Tibial artery (tissue), 4 donors: Measurements from ENCODE around the gene XBP1.
"Not testable (repeated sequence)": the region's sequence is repeated elsewhere in the genome, so short reads cannot be mapped to it uniquely, and the experiment has no call there.

Experiments used
- DNase-seq, 2 donors: peaks; one replicate each; pipeline ENCODE4 v3.0.0-alpha.2; 2019
- H3K27ac ChIP-seq, 2 donors: fragments of 200-600 bp; sonication (generic) in 1 of 2; 1 replicate in 1 of 2; 2 replicates in 1 of 2; pipeline ENCODE4 v1.5.1; 2018 to 2019; ENCODE audit warnings: mild to moderate bottlenecking in 1 of 2
- H3K27me3 ChIP-seq, 2 donors: fragments of 200-600 bp; sonication (generic) in 1 of 2; one replicate each; pipeline versions ENCODE4 v1.5.1 to v1.6.0; 2016 to 2019
- H3K36me3 ChIP-seq, 3 donors: fragments of 200-600 bp; sonication (generic) in 2 of 3; one replicate each; pipeline ENCODE4 v1.5.1; 2016 to 2019; ENCODE audit warnings: mild to moderate bottlenecking in 2 of 3
- H3K4me1 ChIP-seq, 4 donors: fragments of 200-600 bp; sonication (generic) in 2 of 4; 1 replicate in 3 of 4; 2 replicates in 1 of 4; pipeline ENCODE4 v1.5.1; 2016 to 2019
- H3K4me3 ChIP-seq, 2 donors: fragments of 200-600 bp; sonication (generic) in 1 of 2; 1 replicate in 1 of 2; 2 replicates in 1 of 2; pipeline ENCODE4 v1.5.1; 2018 to 2019; ENCODE audit warnings: mild to moderate bottlenecking in 2 of 2
- H3K9me3 ChIP-seq, 3 donors: fragments of 200-600 bp; sonication (generic) in 1 of 3; one replicate each; pipeline ENCODE4 v1.5.1; 2016 to 2019
- CTCF ChIP-seq, 2 experiments: fragments of 200-600 bp in 1 of 2; fragments of 450-650 bp in 1 of 2; IDR thresholded peaks; one replicate each; pipeline ENCODE4 v1.5.1; 2017 to 2019; ENCODE audit warnings: antibody characterized with exemption in 2 of 2, mild to moderate bottlenecking in 1 of 2, moderate library complexity in 1 of 2
- intact Hi-C: fragments of 100-400 bp; cut with DNase I; formaldehyde crosslinking; loops from one replicate; pipeline ENCODE4 v1.15.0; 2023; ENCODE audit warnings: low total_unique reads

The XBP1 gene

GRCh38 chr22:28830441-28830840, 30.1 kb upstream of the XBP1 start:
- intact Hi-C loops, result loop anchor here (2.0 to 10.0 kb wide), 2 partner anchors 230 to 776 kb away; no protein-coding TSS in a partner anchor
- Histone ChIP-seq H3K4me1 (peaks cover 0 to 8% (median 3%) of the 10 kb centered on the region in 4 donors), H3K36me3 (no peaks in the 10 kb centered on the region), H3K4me3 (no peak overlapping the region), H3K27me3 (no peaks in the 10 kb centered on the region), H3K9me3 (no peaks in the 10 kb centered on the region), H3K27ac (no peak overlapping the region)
- TF ChIP-seq CTCF (IDR thresholded peaks at IDR 0.05), result no peak
- DNase-seq, result no peak

GRCh38 chr22:28829358-28830181, 29.2 kb upstream of the XBP1 start:
- TF ChIP-seq CTCF (IDR thresholded peaks at IDR 0.05), result peak; percentile 97 to 98
- DNase-seq, result peak; percentile 80 to 81
- Histone ChIP-seq H3K9me3 (no peaks in the 10 kb centered on the region), H3K27me3 (no peaks in the 10 kb centered on the region), H3K4me3 (no peak overlapping the region), H3K36me3 (no peaks in the 10 kb centered on the region), H3K27ac (no peak overlapping the region), H3K4me1 (peaks cover 0 to 8% (median 3%) of the 10 kb centered on the region in 4 donors)
- intact Hi-C loops, result loop anchor here (2.0 to 10.0 kb wide), 2 partner anchors 229 to 775 kb away; no protein-coding TSS in a partner anchor

- no peak for DNase-seq
- intact Hi-C loops, result no loop called here
Measured at GRCh38 chr22:28826921-28827320, 26.6 kb upstream of the XBP1 start.

GRCh38 chr22:28826430-28826829, 26.1 kb upstream of the XBP1 start:
- H3K4me3 ChIP-seq, H3K36me3 ChIP-seq, DNase-seq, H3K9me3 ChIP-seq, H3K27ac ChIP-seq, H3K27me3 ChIP-seq, intact Hi-C loops: not testable (repeated sequence)
- H3K4me1 ChIP-seq, result peaks cover 0 to 14% (median 3%) of the 10 kb centered on the region in 4 donors

More at GRCh38 chr22:28826921-28827320, 26.6 kb upstream of the XBP1 start:
- Histone ChIP-seq H3K27me3 (no peaks in the 10 kb centered on the region), H3K27ac (no peak overlapping the region), H3K9me3 (no peaks in the 10 kb centered on the region), H3K4me3 (no peak overlapping the region), H3K36me3 (peaks cover 0 to 7% (median 0%) of the 10 kb centered on the region in 3 donors), H3K4me1 (peaks cover 0 to 14% (median 3%) of the 10 kb centered on the region in 4 donors)
- no peak for TF ChIP-seq CTCF (IDR thresholded peaks at IDR 0.05)

- intact Hi-C loops, H3K9me3 ChIP-seq, DNase-seq, H3K4me3 ChIP-seq, H3K27ac ChIP-seq, H3K27me3 ChIP-seq, H3K36me3 ChIP-seq: not testable (repeated sequence)
- peaks cover 0 to 15% (median 2%) of the 10 kb centered on the region in 4 donors for H3K4me1 ChIP-seq
Measured at GRCh38 chr22:28824455-28824854, 24.1 kb upstream of the XBP1 start.

GRCh38 chr22:28822930-28823551, 22.7 kb upstream of the XBP1 start:
- TF ChIP-seq CTCF (IDR thresholded peaks at IDR 0.05), result no peak
- Histone ChIP-seq H3K27me3 (no peaks in the 10 kb centered on the region), H3K4me1 (peaks cover 0 to 27% (median 7%) of the 10 kb centered on the region in 4 donors), H3K9me3 (no peaks in the 10 kb centered on the region), H3K4me3 (no peak overlapping the region), H3K27ac (no peak overlapping the region), H3K36me3 (peaks cover 0 to 8% (median 0%) of the 10 kb centered on the region in 3 donors)
- no peak for DNase-seq
- intact Hi-C loops, result no loop called here
